Activated CD8-positive, alpha-beta memory T cell treated with anti-CD3 and anti-CD28 coated beads, Interleukin-2, amount 50 U/mL, for 24 hours (primary cell): Measurements from ENCODE around the gene NPIPB8.
"Not testable (repeated sequence)": the region's sequence is repeated elsewhere in the genome, so short reads cannot be mapped to it uniquely, and the experiment has no call there.

ENCODE experiments used
- DNase-seq: peaks from one replicate; pipeline ENCODE4 v3.0.0-alpha.2; 2020; ENCODE audit errors: extremely low read depth

NPIPB8 gene

DNA sequence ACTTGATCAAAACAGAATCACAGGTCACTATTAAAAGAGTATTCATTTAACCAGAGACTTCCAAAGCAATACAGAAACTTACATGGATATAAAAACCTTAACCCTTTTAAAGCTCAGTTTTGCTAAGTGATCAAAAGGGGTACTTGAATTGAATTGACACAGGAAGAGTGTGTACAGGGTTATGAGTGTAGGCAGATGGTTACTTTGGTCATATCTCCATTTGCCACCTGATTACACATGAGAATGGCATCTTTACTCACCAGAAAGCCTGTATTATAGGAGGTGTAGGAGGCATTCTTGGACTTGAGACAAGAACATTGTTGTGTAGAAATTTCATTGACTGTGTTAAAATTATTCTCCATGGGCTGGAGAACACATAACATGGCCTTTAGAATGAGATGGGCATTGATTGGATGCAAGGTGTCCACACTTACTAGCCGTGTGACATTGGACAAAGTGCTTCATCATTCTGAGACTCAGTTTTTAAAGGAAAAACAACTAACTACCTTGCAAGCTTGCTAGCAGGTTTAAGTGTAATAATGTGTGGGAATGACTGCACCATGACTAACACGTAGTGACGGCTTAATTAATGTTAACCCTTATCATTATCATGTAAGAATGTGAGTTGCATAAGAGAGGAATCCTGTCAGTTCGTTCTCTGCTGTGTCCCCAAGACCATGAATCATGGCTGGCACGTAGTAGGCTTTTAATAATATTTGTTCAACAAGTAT is 1.6 kb upstream of the NPIPB8 start:
- not testable (repeated sequence) for DNase-seq

DNA sequence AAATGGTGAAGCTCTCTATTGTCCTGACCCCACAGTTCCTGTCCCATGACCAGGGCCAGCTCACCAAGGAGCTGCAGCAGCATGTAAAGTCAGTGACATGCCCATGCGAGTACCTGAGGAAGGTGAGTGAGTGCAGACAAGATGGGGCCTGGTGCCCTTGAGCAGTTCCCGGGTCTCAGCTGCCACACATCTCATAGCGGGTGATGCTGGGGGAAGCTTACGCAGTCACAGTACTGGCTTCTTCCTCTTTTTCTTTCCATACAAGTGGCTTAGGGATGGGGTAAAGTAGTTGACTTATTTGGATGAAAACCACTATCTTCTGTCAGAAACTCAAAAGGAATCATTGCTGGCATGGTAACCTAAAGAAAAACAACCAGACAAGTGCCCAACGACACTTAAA is 494 bp downstream of the NPIPB8 start:
- not testable (repeated sequence) for DNase-seq

DNA sequence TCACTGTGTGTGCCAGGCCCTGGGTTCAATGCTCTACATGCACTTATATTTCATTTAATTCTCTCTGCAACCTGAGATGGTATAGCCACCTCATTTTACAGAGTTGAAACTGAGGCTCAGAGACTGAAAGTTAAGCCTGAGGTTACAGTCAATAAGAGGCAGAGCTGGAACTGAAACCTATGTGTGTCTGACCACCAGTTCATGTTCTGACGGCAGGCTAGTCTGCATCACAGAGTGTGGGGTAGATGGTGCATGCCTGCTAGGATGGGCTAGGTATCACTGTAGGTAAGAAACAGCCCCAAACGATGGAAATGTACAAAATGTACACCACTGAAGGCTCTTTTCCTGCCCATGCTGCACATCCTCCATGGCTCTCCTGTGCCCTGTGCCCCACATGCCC is 2.1 kb downstream of the NPIPB8 start:
- not testable (repeated sequence) for DNase-seq

DNA sequence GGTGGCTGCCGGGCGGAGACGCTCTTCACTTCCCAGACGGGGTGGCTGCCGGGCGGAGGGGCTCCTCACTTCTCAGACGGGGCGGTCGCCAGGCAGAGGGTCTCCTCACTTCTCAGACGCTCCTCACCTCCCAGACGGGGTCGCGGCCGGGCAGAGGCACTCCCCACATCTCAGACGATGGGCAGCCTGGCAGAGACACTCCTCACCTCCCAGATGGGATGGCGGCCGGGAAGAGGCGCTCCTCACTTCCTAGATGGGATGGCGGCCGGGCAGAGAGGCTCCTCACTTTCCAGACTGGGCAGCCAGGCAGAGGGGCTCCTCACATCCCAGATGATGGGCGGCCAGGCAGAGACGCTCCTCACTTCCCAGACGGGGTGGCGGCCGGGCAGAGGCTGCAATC is 28.4 kb downstream of the NPIPB8 start:
- DNase-seq, result not testable (repeated sequence)

DNA sequence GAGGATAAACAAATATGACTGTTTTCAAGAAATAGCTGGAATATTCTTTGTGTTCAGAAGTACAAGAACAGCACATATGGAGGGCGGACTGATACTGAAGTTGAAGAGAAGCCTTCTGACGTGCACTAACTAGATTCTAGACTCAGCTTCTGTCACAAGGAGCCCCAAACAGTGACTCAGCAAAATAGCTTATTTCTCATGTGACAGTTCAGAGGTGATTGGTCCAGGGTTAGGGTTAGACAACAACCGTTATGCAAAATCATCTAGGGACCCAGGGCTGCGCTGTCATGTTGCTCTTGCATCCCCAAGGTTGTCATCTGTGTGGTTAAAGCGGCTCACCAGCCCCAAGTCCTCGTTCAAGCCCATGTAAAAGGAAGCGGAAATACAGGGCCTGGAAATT is 29.6 kb downstream of the NPIPB8 start:
- DNase-seq, result not testable (repeated sequence)

DNA sequence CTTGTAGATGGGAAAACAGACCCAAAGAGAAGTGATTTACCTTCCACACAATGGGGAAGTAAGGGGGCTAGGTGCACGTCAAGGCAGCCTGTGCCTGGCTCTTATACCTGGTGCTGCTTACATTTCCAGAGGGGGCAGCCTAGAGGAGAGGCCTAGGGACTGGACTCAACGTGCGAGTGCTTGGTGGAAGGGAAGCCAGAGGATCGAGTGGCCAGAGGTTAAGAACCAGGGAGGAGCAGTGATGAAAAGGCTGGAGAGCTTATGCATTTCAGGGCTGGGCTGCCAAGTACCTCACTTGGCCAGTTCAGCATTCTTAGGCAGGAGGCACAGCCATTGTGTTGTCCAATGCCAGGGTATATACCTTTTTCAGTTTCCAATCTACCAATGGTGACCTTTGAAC is 30.3 kb downstream of the NPIPB8 start:
- DNase-seq, result not testable (repeated sequence)

DNA sequence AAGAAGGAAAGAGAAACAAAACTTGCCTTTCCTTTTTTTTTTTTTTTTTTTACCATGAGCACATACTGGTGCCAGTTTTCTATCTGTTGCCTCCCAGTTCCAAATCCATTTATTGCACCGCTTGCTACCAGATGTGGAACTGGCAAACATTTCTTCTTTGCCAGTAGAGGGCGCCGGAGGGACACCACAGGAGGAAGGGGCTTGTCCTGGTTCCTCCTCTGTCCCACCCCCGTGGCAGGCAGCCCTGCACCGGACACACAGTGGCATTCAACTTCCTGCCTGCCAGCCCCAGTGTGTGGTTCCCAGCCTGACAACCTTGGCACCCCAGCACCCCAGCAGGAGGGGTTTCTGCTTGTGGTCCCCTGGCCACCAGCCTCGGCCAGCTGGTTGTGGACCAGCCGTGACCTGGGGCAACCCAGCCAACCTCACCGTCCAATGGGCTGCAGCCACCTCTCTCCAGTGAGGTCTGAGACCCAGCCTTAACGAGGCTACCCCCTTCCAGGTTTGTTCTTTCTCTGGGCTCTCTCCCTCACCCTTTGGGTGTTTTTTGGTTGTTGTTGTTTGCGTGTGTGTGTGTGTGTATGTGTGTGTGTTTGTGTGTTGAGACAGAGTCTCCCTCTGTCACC is 50.6 kb downstream of the NPIPB8 start:
- DNase-seq, result not testable (repeated sequence)

DNA sequence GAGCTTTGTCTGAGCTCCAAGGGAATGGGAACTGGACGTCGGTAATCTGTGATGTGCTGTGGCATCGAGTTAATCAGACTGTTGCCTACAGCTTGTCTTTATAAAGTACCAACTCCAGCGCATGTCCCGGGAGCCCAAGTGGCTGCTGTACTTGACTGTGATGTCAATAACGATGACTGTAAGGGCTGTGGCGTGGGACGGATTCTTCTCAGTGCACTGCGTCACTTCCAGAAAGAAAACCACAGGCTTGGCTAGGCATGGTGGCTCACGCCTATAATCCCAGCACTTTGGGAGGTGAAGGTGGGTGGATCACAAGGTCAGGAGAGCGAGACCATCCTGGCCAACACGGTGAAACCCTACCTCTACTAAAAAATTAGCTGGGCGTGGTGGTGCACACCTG is 51.6 kb downstream of the NPIPB8 start:
- not testable (repeated sequence) for DNase-seq

DNA sequence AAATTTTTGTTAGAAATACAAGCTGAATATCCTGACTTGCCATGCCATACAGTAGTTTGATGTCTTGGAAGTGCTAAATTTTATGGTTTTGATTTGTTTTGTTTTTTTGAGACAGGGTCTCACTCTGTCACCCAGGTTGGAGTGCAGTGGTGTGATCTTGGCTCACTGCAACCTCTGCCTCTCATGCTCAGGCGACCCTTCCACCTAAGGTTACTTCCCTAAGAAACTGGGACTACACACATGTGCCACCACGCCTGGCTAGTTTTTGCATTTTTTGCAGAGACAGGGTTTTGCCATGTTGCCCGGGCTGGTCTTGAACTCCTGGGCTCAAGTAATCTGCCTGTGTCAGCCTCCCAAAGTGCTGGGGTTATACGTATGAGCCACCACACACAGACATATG is 53.9 kb downstream of the NPIPB8 start:
- DNase-seq, result not testable (repeated sequence)

DNA sequence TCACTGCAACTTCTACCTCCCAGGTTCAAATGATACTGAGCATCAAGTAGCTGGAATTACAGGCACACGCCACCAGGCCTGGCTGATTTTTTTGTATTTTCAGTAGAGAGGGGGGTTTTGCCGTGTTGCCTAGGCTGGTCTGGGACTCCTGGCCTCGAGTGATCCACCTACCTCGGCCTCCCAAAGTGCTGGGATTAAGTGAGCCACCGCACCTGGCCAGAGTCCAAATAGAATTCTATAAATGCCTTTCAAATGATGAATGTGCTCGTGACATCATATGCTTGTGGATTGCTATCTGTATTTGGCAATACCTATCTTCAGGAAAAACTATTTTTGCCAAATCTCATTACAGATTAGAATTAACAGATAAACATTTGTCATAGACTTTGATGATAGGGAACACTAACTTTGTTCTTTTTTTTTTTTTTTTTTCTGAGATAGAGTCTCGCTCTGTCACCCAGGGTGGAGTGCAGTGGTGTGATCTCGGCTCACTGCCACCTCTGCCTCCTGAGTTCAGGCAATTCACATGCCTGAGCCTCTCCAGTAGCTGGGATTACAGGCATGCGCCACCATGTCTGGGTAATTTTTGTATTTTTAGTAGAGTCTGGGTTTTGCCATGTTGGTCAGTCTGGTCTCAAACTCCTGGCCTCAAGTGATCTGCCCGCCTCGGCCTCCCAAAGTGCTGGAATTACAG is 55.5 kb downstream of the NPIPB8 start:
- DNase-seq, result not testable (repeated sequence)

DNA sequence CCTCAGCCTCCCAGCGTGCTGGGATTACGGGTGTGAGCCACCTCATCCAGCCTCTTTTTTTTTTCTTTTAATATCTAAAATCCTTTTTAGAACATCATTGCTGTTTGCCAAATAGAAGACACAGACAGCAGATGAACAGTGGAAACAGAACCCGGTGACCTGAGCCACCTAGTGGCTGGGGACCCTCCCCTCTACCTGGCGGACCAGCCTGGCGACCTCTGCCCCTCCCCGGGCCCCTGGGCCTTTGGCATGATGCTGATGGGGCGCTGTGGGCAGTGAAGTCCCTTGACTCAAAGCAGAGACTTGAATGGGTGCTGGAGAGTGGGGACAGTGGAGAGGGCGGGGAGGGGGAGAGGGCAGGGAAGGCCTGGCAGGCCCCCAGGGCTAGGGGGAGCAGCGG is 61.9 kb downstream of the NPIPB8 start:
- DNase-seq, result not testable (repeated sequence)

DNA sequence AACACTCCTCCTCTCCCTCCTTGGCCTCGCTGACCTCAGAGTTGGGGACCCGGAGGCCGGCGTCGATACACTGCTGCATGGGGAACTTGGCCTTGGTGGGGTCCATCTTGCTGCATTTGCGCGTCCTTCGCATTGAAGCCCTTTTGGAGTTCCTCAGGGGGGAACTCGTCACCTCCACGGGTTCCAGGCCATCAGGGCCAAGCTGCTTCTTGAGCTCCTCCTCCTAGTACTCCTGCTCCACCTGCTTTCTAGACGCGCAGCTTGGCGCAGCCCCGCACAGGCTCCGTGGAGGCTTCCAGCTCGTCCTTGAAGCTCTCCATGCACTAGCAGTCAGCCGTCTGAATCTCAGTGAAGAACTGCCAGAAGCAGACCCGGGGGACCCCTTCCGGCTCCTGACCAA is 62.5 kb downstream of the NPIPB8 start:
- not testable (repeated sequence) for DNase-seq

DNA sequence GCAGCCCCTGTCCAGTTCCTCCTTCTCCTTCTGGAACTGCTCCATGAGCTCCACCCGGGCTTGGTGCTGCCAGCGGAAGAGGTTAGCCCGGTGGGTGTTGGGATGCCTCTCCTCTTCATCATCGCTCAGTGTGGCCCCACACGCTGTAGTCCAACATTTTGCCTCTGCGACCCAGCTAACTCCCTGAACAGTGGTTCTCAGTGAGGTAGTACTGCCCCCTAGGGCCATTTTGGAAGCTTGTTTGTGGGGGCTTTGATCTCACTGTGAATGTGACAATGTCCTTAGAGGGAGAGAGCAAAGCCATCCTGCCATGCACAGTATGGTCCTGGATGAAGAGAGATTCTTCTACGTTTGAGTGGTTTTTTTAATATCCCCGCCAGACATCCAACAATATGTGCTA is 63.5 kb downstream of the NPIPB8 start:
- not testable (repeated sequence) for DNase-seq

DNA sequence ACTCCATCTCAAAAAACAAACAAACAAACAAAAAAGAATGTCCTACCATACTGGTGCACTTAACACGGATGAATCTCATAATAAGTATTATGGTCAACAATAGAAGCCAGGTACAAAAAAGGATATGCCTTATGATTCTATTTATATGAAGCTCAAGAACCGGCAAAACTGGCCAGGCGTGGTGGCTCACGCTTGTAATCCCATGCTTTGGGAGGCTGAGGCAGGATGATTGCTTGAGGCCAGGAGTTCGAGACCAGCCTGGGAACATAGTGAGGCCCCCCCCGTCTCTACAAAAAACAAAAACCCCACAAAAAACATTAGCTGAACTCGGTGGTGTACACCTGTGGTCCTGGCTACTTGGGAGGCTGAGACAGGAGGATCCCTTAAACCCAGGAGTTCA is 66.4 kb downstream of the NPIPB8 start:
- DNase-seq, result not testable (repeated sequence)
